ENCODE results near the gene CASP8AP2.
A peak's percentile ranks its signal among the peaks of the same experiment; 100 is the strongest.

The CASP8AP2 gene

GRCh38 chr6:89792881-89793280 is 36.8 kb upstream of the CASP8AP2 start:
- TF ChIP-seq RAD21 (IDR thresholded peaks at IDR 0.05; ENCODE audit: low read depth), result peak; percentile 36
- TF ChIP-seq, protein P1, sequence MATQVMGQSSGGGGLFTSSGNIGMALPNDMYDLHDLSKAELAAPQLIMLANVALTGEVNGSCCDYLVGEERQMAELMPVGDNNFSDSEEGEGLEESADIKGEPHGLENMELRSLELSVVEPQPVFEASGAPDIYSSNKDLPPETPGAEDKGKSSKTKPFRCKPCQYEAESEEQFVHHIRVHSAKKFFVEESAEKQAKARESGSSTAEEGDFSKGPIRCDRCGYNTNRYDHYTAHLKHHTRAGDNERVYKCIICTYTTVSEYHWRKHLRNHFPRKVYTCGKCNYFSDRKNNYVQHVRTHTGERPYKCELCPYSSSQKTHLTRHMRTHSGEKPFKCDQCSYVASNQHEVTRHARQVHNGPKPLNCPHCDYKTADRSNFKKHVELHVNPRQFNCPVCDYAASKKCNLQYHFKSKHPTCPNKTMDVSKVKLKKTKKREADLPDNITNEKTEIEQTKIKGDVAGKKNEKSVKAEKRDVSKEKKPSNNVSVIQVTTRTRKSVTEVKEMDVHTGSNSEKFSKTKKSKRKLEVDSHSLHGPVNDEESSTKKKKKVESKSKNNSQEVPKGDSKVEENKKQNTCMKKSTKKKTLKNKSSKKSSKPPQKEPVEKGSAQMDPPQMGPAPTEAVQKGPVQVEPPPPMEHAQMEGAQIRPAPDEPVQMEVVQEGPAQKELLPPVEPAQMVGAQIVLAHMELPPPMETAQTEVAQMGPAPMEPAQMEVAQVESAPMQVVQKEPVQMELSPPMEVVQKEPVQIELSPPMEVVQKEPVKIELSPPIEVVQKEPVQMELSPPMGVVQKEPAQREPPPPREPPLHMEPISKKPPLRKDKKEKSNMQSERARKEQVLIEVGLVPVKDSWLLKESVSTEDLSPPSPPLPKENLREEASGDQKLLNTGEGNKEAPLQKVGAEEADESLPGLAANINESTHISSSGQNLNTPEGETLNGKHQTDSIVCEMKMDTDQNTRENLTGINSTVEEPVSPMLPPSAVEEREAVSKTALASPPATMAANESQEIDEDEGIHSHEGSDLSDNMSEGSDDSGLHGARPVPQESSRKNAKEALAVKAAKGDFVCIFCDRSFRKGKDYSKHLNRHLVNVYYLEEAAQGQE (IDR thresholded peaks at IDR 0.05; ENCODE audit: low read depth), result no peak
- TF ChIP-seq CREB1 (IDR thresholded peaks at IDR 0.05; ENCODE audit: low read depth), result no peak
- TF ChIP-seq YY1 (IDR thresholded peaks at IDR 0.05; ENCODE audit: low read depth), result no peak

DNA sequence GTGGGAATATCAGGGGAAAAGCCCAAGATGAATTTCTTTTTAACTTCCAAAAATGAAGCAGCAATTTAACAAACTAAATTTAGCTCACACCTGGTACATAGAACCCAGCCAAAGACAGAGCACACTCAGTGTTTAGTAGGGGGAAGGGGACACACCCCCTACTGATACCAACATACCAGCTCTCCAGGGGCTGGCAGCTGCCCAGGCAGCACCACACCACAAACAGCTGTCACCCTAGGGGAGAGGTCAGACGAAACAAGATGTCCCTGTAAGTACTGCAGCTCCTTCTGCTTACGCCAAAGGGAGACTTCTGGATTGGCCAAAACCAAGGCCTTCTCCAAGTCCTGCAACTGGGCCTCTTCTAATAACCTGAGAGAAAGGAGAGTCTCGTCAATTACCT is 36.1 kb upstream of the CASP8AP2 start:
- no peak for TF ChIP-seq TEAD4 (IDR thresholded peaks at IDR 0.05)
- TF ChIP-seq, protein P1 (IDR thresholded peaks at IDR 0.05; ENCODE audit: low read depth), result no peak
- no peak for TF ChIP-seq CEBPB (IDR thresholded peaks at IDR 0.05)
- TF ChIP-seq EGR1 (IDR thresholded peaks at IDR 0.05), result no peak
- TF ChIP-seq, protein P2, sequence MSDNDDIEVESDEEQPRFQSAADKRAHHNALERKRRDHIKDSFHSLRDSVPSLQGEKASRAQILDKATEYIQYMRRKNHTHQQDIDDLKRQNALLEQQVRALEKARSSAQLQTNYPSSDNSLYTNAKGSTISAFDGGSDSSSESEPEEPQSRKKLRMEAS (IDR thresholded peaks at IDR 0.05), result no peak
- TF ChIP-seq CREB1 (IDR thresholded peaks at IDR 0.05; ENCODE audit: low read depth), result no peak
- no peak for TF ChIP-seq TCF12 (IDR thresholded peaks at IDR 0.05; ENCODE audit: low read depth)
- TF ChIP-seq USF1 (IDR thresholded peaks at IDR 0.05), result no peak
- no peak for TF ChIP-seq NFIC (IDR thresholded peaks at IDR 0.05)
- no peak for TF ChIP-seq EP300 (IDR thresholded peaks at IDR 0.05; ENCODE audit: borderline replicate concordance)
- TF ChIP-seq TAF1 (IDR thresholded peaks at IDR 0.05; ENCODE audit: low read depth), result no peak

DNA sequence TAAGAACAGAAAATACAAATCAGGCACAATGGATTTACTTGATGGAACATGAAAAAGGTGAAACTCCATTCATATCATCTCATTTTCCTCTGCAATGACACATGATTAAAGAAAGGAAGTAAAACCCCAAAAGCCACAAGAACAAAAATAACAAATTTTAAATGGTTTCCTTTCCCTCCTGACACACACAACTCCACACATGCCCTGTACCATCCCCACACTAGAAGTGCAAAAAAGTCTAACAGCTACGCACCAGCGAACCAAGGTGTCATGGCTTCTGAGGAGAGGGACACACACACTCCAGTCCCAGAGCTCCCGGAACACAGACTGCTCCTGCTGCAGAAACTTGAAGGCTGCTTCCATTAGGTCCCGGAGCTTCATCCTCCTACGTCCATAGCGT is 35.4 kb upstream of the CASP8AP2 start:
- TF ChIP-seq CREB1 (IDR thresholded peaks at IDR 0.05; ENCODE audit: low read depth) (no peak), FOXM1 (IDR thresholded peaks at IDR 0.05; ENCODE audit: borderline replicate concordance, low read depth) (no peak), ZBTB7A (IDR thresholded peaks at IDR 0.05; ENCODE audit: low read depth) (no peak), TAF1 (IDR thresholded peaks at IDR 0.05; ENCODE audit: low read depth) (no peak), NFIC (IDR thresholded peaks at IDR 0.05) (no peak), USF1 (IDR thresholded peaks at IDR 0.05) (no peak), RAD21 (IDR thresholded peaks at IDR 0.05; ENCODE audit: low read depth) (no peak)

DNA sequence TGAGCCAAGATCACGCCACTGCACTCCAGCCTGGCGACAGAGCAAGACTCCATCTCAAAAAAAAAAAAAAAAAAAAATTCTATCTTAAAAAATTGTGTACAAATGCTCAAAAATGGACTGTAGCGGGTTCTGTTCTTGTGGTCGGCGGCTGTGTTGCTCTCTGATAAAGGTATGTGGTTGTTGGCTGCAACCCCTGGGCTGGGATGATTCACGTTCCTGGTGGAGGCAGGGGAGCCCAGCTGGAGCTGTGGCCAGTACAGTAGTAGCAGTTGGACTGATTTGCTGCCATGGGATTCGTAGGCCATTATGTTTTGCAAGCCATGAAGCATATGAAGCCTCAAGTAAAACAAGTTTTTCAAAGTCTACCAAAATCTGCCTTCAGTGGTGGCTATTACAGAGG is 32.4 kb upstream of the CASP8AP2 start:
- no peak for TF ChIP-seq TEAD4 (IDR thresholded peaks at IDR 0.05)
- no peak for TF ChIP-seq EP300 (IDR thresholded peaks at IDR 0.05; ENCODE audit: borderline replicate concordance)
- no peak for TF ChIP-seq ZBTB7A (IDR thresholded peaks at IDR 0.05; ENCODE audit: low read depth)
- TF ChIP-seq CEBPB (IDR thresholded peaks at IDR 0.05), result no peak
- TF ChIP-seq FOXM1 (IDR thresholded peaks at IDR 0.05; ENCODE audit: borderline replicate concordance, low read depth), result no peak
- TF ChIP-seq USF1 (IDR thresholded peaks at IDR 0.05), result no peak
- TF ChIP-seq TAF1 (IDR thresholded peaks at IDR 0.05; ENCODE audit: low read depth), result no peak
- TF ChIP-seq, protein P2 (IDR thresholded peaks at IDR 0.05), result no peak

DNA sequence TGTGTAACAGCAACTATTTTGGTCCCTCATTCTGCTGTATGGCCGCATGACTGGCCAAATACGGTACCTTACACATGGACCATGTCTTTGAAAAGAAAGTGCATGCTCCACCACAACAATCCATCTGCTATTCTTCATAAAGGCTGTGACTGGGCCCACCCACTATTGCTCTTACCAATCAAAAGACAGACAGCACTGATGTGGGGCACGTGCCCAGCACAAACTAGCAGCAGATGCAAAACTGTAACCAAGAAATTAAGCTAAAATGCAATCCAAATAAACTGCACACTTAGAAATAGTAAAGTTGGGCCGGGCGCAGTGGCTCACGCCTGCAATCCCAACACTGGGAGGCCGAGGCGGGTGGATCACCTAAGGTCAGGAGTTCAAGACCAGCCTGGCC is 30.6 kb upstream of the CASP8AP2 start:
- TF ChIP-seq USF1 (IDR thresholded peaks at IDR 0.05) (no peak), FOXM1 (IDR thresholded peaks at IDR 0.05; ENCODE audit: borderline replicate concordance, low read depth) (no peak), TEAD4 (IDR thresholded peaks at IDR 0.05) (no peak), EGR1 (IDR thresholded peaks at IDR 0.05) (no peak), CEBPB (IDR thresholded peaks at IDR 0.05) (no peak), CREB1 (IDR thresholded peaks at IDR 0.05; ENCODE audit: low read depth) (no peak), RAD21 (IDR thresholded peaks at IDR 0.05; ENCODE audit: low read depth) (no peak), ZBTB7A (IDR thresholded peaks at IDR 0.05; ENCODE audit: low read depth) (no peak), YY1 (IDR thresholded peaks at IDR 0.05; ENCODE audit: low read depth) (no peak), EP300 (IDR thresholded peaks at IDR 0.05; ENCODE audit: borderline replicate concordance) (no peak), TCF12 (IDR thresholded peaks at IDR 0.05; ENCODE audit: low read depth) (no peak), NFIC (IDR thresholded peaks at IDR 0.05) (no peak)
- TF ChIP-seq, protein P2 (IDR thresholded peaks at IDR 0.05), result no peak
- TF ChIP-seq, protein P1 (IDR thresholded peaks at IDR 0.05; ENCODE audit: low read depth), result no peak

Measured in Ishikawa (cell line).